HG03575 (cell line): ENCODE measurements around the gene ZDHHC4.

Experiments used
- ATAC-seq: cut with Tn5 transposase; IDR thresholded peaks from one replicate; pipeline ENCODE4 v1.9.1; 2021; ENCODE audit not compliant: unreplicated experiment, insufficient number of reproducible peaks, low FRiP score; ENCODE audit errors: extremely low read depth

ZDHHC4 gene

DNA sequence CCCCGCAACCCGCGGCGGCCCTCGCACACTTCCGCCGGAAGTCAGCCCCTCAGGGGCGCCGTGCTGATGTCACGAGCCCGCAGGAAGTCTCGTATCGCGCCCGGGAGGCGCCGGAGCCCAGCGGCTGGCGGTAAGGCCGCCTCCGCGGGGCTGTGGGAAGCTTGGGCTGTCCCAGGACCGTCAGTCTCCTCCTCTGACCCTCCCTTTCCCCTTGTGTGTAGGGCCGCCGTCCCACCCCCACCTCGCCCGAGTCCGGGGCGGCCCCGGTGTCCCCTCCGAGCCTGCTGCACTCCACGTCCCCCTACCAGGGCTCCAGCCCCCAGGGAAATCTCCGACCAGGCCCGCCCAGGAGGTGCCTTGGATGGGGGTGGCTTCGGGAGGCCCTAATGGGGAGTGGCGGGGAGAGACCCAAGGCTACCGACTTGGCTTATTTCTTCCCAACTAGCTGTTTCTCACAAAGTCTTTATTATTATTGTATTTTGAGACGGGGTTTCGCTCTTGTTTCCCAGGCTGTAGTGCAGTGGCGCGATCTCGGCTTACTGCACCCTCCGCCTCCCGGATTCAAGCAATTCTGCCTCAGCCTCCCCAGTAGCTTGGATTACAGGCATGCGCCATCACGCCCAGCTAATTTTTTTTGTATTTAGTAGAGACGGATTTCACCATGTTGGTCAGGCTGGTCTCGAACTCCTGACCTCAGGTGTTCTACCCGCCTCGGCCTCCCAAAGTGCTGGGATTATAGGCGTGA lies at the start of gene ZDHHC4:
Gene ZDHHC4, plus strand, starts transcription at position 86 of the 745 bp plus-strand sequence. CDS start 3,108 bp downstream, outside the sequence.
- ATAC-seq, result peak; percentile 61

DNA sequence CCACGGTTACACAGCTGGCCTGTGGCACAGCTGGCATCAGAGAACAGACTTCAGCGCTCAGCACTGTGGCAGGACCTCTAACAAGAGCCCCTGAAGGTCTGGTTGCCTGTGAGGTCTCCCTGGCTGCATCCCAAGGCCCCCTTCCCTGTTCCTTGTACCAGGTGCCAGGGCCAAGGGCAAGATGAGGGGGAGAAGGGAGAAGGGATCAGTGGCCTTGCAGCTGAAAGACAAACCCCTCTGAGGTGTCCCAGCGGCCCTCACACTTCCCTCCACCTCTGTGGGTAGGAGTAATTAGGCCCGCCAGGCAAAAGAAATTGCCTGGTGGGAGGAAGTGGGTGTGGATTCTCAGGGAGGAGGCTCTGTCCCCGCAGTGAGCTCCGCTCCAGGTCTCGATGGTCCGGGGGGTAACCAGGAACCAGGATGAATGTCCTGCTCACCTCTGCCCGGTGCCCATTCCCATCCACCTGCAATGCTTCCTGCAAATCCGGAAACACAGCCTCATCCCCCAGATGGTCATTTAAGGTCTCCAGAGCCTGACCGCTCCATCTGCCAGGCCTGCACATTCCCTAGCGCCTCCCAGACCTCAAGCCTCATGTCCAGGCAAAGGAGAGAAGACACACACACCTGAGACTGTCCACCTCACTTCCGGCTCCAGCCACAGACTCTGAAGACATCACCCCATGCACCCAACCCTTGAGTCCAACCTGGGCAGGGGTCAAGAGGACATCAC lies 48.7 kb upstream of the ZDHHC4 start:
- ATAC-seq, result no peak

DNA sequence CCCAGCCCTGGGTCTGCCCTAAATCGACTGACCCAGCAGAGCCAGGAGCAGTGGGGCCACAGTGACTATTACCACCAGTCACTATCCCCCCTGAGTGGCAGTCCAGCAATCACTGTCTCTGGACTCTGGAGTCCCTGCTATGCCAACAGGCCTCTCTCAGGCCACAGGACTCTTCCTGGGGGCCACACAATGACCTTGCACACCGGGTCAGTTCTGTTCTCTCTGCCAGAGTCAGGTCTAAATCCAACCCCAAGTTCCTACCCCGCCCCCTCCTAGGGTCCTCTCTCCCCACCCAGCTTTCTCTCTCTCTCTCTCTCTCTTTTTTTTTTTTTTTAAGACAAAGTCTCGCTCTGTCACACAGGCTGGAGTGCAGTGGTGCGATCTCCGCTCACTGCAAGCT lies 47.6 kb upstream of the ZDHHC4 start:
- ATAC-seq, result no peak

DNA sequence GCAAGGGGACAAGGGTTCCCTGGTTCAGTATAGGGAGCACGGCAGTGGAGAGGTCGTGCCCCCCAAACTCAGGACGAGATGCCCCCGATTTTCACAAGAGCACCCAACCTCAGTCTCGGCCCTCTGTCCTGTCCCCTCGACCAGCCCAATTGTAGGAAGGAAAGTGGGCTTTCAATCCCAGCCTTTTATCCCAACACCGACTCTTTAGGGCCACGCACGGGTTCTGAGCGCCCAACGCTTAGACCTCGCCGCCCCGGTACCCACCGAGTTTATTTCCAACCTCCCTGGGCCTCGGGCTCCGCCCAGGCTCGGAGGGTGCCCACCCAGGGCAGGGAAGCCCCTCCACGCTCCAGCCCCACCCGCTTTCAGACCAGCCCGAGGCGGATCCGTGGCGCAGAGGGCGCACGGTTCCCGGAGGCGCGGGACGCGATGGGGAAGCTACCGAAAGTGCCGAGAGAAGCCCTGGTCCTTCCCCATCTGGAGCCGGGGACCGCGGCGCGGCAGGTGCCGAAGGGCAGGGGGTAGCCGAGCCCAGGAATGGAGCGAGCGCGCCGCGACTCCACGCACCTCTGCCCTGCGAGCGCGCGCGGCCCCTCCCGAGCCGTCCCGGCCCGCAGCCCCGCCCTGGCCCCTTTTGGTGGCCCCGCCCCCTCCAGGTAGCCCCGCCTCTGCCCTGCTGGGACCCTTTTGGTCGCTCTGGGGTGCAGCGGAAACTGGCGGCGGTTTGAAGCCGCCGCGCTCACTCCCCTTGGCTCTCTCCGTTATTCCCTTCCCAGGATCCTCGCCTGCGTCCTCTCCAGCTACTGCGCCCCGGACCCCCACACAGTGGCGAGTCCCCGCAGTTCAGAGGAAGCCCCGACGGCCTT lies 46.4 kb upstream of the ZDHHC4 start:
- no peak for ATAC-seq

DNA sequence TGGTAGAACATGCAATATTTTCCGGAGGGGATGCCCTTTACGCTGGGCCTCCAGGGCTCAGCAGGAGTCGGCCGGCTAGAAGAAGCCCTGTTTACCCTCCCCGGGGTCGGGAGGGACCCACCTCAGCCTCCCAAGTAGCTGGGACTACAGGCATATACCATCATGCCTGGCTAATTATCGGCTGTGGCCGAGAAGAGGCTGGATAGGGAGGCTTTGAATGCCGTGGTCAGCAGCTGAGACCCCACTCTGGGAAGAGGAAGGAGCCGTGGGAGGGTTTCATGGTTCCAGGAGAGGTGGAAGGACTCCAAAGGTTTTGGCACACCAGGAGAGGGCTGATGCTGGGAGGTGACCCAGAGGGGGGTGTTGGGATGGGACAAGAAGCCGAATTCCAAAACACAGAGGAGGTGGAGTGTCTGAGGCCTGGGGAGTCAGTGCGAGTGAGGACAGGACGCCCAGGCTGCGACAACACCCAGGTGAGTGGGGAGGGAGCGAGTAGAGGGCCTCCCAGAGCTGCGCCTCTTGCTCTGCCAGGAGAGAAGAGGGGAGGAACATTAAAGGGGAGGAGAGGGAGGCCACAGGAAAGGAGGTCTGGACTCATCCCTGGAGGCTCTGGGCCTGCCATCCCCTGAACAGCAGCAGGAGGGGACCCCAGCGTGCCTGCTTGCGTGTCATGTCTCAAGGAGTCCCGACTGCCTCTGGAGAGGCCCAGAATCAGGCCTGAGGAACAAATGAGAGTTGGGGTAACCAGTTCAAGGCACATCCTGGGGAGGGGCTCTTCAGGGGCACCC lies 45.6 kb upstream of the ZDHHC4 start:
- no peak for ATAC-seq

DNA sequence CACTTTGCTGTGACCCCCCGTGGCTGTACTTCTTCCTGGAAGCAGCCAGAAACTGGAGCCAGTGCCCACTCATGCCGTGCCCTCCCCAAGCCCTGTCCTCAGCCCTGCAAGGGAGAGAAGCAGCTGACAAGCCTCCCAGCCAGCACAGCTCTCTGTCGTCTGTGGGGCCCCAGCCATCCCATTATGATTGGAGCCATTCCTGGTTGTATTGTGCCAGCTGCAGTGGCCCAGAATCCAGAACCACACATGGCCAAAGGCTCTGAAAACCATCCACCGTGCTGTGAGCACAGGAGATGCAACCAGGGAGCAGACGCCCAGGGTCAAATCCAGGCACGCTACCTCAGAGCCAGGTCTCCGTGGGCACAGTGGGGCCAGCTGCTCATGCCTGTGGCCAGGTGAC lies 44.7 kb upstream of the ZDHHC4 start:
- no peak for ATAC-seq

DNA sequence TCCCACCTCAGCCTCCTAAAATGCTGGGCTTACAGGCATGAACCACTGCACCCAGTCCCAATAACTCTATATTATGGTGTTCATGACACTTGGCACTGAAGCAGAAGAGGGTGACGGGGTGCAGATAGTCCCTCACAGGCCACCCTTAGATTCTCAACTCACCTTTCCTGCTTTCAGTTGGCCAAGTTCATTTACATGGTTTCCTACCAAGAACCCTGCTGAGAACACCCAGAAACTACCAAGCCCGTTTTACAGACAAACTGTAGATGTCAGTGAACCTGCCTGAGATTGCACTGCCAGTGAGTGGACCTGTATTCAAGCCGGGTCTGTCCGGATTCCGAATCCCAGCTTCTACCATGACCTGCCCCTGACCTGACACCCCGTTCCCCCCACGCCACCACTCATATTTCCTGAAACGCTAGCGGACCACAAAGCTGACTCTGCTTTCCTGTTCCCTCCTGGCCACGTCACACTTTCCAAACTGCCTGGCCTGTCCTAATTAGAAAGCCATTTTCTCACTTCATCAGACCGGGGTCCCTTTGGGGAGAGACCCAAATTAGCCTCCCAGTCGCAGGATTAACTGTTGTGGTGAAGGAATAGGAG lies 43.3 kb upstream of the ZDHHC4 start:
- ATAC-seq, result no peak

DNA sequence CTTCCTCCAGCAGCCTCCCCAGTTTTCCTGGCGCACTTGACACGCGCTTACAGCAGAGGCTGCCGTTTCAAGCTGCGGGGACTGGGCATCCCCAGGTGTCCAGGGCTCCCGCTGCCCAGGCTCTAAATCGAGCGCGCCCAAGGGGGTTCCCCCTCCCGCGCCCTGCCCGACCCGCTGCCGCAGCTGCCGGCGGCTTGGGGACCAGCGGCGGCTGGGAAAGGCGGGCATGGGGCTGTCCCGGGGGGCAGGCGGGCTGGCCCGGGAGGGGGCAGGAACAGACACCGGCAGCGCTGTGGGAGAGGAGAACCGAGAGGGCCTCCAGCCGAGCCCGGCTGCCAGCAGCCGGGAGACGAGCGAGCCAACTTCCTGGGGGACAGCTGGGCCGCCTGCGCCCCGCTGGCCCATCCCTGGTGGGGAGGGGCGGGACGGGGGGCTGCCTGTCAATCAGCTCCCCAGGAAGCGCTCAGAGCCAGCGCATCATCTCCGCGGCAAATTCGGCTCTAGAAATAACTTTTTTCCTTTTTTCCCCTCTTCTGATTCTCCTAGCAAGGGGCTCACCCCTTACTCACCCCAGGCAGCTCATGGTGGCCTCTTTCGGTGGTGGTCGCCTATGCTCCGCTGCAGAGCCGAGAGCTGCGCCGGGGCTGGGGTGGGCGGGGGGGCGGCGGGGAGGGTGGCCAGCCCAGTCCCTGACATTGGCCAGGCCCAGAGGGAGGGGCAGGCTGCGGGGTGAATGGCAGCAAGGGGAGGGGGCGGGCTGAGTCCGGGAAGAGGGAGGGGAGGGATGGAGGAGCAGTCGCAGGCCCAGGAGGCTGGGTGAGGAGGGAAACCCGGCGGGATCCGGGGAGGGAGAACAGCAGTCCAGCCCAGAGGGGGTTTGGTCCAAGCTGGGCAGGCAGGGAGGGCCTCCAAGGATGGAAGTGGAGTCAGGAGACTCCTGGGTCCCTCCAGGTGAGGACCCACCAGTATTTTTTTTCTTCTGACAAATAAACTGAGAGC lies 40.7 kb upstream of the ZDHHC4 start:
- ATAC-seq, result no peak

DNA sequence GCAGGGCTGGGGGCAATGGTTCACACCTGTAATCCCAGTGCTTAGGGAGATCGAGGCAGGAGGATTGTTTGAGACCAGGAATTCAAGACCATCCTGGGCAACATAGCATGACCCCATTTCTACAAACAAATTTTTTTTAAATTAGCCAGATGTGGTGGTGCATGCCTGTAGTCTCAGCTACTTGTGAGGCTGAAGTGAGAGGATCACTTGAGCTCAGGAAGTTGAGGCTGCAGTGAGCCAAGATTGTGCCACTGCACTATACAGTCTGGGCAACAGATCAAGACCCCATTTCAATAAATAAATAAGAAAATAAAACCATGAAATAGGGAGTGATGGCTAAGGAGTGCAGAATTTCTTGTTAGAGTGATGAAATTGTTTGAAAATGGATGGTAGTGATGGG lies 34.9 kb upstream of the ZDHHC4 start:
- ATAC-seq, result no peak

DNA sequence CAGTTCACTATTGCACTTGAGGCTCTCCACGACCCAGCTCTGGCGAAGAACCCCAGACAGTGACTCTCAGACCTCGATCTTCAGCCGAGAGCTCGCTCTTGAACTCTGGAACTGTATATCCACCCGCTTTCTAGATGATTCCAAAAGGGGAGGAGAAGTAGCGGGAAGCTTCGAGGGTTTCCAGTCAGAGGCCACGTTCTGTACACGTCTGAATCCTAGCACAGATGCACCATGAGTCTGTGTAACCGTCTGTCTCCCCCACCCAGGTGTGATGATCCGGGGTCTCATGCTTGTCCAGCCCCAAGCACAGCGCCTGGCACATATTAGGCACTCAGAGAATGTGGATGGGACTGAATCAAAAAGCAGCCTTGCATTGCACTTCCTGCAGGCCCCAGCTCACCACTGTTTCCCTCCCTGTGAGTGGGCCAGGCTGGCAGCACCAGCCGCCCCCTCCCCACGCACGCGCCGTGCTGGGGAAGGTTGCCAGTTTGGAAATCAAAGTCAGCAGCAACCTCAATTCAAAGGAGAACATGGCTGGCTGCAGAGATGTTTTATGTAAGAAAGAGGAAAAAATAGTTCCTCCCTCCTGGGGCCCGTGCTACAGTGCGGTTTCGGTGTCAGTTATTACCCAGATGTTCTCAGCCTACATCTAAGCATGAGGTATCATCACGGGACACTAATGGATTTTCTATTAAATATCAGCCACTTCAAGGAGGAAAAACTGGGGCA lies 31.7 kb upstream of the ZDHHC4 start:
- no peak for ATAC-seq

DNA sequence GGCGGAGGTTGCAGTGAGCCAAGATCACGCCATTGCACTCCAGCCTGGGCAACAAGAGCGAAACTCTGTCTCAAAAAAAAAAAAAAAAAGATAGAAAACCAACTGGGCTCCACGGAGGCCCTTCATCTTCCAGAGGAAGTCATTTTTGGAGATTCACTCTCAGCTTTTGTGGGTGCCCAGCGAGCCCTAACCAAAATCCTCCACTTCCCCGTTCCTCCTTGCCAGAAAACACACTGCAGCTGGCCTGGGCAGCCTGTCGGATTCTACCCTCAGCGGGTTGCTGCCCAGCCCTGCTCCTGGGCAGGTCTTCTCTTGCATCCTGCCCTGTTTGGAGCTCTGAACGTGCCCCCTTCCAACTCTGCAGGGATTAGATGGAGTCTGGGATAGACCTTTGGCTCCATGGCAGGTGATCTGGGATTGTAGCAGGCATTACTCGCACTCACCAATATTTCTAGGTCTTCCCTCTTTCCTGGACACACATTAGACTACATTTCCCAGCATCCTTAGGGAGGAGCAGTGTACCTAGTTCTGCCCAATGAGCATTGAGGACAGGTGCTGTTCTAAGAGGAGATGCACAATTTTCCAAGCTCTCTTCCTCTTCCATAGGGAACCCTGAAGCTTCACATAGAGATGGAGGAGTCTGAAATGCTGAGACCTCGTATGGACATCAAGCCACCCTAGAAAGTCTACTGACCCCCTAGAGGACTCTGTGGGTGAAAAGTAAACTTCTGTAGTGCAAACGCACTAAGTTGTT lies 30.6 kb upstream of the ZDHHC4 start:
- ATAC-seq, result no peak

DNA sequence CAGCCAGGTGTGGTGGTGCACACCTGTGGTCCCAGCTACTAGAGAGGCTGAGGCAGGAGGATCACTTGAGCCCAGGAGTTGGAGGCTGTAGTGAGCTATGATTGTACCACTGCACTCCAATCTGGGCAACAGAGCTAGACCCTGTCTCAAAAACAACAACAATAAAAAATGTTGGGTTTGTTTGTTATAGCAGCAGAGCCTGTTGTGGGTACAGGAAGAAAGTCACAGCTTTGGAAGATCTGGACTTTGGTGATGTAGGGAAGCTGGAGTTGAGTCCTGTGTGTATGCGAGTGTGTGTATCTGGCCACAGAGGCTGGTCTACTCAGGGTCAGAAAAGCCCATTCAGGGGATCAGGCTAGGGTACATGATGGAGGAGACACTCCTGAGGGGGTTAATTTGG lies 29.9 kb upstream of the ZDHHC4 start:
- ATAC-seq, result no peak

DNA sequence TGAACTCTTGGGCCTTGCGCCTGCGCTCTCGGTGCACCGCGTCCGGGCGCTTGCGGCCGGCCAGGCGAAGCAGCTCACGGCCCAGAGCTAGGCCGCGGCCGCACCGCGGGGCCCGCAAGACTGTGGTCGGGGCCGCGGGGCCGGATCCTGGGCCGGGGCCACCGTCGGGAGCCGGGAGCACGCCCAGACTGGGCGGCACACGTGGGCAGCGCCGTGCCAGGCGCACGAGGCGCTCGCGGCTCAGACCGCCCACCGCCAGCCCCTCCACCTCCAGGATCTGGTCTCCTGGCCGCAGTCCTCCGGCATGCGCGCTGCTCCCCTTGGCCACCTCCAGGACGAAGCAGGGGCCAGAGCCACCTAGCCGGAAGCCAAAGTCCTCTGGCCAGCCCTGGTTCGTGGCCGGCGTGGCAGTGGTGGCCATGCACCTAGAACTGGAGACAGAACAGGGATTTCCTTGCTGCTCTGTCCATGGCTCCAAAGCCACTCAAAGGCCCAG lies 26.2 kb upstream of the ZDHHC4 start, which contains the start of gene GRID2IP:
Gene GRID2IP, minus strand, starts transcription at position 446 of the 496 bp plus-strand sequence. Its CDS starts 25 bp downstream, at position 421.
- ATAC-seq, result no peak

DNA sequence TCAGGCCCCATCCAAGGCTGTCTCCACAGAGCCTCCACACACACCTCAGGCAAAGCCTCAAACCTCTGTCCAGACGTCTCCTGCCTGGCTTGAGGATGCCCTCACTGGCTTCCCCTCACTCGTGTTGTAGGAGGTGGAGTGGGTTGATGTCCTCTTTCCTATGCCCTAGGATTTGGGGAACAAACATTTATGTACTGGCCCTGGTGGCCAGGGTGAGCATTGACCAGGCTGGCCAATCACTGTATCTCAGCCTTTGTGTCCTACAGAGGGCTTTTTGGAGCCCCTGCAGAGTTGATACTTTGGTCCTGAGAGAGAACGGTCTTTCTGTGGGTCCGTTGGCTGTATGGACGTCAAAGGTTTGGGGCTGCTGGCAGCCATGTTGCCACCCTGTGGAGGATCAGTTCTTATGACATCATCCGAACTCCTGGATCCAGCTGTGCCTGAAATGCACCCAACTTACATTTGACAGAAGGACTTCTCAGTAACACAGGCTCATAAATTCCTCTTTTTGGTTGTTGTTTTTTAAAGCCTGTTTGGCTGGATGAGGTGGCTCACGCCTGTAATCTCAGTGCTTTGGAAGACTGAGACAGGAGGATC lies 23.7 kb upstream of the ZDHHC4 start:
- no peak for ATAC-seq

DNA sequence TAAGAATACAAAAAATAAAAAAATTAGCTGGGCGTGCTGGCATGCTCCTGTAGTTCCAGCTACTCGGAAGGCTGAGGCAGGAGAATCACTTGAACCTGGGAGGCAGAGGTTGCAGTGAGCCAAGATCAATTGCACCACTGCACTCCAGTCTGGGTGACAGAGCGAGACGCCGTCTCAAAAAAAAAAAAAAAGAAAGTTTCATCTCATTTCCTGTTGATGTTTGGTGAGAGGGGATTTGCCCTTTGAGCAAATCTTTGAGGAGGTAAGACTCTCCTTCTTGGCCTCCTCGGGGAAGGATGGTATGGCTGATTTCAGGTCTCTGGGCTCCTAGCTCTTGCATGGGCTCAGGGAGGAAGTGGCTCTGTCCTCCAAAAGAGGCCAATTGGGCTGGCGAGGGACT lies 22.4 kb upstream of the ZDHHC4 start:
- ATAC-seq, result no peak

DNA sequence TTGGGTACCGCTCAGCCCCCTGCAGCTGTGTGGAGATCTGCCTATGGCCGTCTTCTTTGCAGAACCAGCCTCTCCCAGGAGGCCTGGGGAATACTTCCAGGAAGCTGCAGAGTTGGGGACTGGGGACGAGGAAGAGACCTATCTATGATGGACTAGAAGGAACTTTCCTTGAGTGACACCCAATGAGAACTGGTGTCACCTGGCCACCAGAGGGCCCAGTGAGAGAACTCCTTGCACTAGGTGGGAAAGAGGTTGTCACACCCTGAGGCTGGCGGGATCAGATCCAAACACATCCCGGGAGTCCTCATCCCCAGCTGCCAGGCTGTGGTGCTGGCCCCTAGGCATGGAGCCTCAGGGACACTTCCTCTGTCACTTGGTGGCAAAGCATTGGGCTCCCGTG lies 21.1 kb upstream of the ZDHHC4 start:
- ATAC-seq, result no peak
